CD4-positive, alpha-beta T cell treated with Interleukin-10 for 1 hour (primary cell): ENCODE measurements around the gene PDCD5.
"Not testable (repeated sequence)": the region's sequence is repeated elsewhere in the genome, so short reads cannot be mapped to it uniquely, and the experiment has no call there.

ENCODE experiments used
- DNase-seq: peaks from one replicate; pipeline ENCODE4 v3.0.0-alpha.2; 2020

The PDCD5 gene, protein sequence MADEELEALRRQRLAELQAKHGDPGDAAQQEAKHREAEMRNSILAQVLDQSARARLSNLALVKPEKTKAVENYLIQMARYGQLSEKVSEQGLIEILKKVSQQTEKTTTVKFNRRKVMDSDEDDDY

DNA sequence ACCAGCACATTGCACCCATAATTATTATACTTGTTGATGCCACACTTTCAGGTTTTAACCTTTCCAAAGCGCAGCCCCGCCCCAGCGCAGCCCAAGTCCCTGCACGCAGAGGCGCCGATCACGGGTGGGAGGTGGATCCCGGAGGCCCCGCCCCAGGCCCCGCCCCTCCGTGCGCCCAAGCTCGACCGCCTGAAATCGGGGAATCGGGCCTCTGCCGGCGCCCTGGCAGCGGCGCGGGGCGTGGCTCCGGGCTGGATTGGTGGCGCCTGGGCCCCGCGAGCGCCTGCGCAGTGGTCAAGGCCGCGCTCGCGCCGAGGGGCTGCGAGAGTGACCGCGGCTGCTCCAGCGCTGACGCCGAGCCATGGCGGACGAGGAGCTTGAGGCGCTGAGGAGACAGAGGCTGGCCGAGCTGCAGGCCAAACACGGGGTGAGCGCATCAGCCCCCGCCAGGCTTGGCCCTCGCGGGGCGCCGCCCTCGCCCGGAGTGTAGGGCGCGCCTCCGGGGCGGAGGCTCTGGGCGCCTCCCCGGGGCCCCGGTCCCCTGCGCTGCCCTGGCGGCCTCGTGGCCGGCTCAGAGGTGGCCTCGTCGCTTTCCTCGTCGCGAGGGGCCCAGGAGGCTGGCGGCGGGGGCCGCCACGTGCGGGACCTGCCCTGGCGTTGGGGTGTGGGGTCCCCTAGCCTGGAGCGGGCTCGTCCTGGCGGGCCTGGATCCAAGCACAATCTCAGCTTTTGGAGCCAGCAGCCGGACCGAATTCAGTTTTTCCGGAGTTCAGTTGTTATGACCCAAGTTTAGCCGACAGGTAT is at the start of gene PDCD5:
PDCD5 (plus strand) TSS at position 290 of the 804 bp plus-strand sequence; CDS start at position 362, 72 bp downstream.
- peak; percentile 98 for DNase-seq

DNA sequence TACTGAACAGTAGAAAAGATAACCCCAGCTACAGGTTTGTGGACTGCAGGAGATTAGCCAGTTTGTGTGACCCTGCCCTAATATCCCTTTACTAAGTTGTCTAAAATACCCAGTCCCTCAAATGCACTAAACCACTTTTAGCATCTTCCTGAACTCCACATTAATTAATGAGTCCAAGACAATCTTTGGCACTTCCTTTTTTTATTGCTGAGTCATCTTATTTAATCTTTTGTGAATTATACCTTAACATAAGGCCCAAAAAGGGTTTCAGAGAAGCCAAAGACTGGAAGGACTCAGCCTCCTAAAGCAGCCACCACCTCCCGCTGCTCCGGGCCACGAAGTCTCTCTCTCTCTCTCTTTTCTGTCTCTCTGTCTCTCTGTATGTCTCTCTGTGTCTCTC is 48.8 kb upstream of the PDCD5 start:
- DNase-seq = no peak

DNA sequence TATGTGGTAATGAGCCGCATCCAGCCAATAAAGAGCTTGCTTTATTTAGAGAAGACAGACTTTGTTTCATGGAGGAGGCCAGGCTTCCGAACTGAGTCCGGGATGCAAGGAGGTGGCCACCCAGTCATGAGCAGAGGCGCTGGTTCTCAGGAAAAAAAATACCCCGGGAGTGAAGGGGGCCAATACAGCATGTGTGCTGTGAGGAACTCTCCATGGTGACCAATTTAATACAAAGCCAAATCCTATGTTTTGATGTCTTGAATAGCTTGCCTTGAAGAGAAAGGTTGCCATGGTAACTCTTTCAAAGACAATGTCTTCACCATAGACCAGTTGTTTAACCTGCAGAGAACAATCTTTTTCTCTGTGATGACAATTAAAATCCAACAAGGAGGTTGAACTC is 43.4 kb upstream of the PDCD5 start:
- DNase-seq = no peak

DNA sequence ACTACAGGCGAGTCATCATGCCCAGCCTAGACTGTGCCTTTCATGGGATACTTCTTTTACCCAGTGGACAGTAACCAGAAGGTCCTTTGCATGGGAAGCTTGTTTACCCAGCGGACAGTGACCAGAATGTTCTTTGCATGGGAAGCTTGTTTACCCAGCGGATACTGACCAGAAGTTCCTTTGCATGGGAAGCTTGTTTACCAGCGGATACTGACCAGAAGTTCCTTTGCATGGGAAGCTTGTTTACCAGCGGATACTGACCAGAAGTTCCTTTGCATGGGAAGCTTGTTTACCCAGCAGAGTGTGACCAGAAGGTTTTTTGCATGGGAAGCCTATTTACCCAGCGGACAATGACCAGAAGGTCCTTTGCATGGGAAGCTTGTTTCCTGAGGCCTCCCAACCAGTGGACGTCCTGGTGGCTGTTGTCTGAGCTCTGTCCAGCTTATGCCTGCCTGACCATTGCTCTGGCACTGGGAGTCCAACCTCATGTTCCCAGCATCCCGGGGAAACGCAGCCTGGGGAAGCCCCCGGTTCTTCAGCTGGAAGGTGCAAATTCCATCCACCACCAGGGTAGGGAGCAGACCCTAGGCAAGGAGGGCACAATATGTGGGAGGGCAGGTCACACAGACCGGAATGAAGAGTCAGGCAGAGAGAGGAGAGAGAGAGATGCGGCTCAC is 41.6 kb upstream of the PDCD5 start:
- no peak for DNase-seq

DNA sequence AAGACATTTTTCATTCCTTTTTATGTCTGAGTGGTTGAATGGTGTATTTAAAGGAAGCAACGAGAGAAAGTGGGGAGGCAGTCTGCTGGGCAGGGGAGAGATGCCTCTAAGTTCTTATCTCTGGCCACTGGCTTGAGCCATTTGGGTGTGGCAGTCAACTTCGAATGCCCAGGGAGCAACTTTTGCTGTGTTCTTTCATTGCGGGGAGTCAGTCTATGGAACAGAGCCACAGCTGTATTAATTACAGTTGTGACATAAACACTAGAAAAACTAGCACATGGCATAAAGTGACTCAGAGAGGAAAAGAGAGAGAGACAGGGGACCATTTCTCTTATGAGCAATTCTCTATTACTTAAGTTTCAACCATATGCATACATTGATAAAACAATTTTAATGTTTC is 40.4 kb upstream of the PDCD5 start:
- no peak for DNase-seq

DNA sequence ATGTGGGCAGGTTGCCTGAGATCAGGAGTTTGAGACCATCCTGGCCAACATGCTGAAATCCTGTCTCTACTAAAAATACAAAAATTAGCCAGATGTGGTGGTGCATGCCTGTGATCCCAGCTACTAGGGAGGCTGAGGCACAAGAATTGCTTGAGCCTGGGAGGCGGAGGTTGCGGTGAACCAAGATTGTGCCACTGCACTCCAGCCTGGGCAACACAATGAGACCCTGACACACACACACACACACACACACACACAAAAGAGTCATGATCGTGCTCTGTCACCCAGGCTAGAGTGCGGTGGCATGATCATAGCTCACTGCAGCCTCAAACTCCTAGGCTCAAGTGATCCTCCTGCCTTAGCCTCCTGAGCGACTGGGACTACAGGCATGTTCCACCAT is 39.6 kb upstream of the PDCD5 start:
- DNase-seq = not testable (repeated sequence)

DNA sequence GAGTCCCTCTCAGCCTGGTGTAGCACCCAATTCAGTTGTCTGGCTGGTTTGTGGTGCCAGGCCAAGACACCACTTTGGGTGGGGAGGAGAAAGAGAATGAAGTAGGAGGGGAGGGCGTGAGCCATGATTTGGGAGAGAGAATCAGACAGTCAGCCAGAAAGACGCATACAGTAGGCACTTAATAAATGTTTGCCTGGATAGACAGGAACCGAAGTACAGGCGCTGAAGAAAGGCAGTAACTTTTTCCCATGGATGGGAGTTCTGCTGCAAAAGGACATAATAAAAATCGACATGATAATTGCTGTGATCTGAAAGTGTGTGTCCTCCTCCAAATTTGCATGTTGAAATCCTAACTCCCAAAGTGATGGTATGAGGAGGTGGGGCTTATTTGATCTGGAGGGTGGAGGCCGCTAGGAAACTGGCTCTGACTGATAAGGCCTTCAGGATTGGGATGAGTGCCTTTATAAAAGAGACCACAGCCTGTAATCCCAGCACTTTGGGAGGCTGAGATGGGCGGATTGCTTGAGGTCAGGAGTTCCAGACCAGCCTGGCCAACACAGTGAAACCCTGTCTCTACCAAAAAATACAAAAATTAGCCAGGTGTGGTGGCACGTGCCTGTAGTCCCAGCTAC is 38.4 kb upstream of the PDCD5 start:
- no peak for DNase-seq

DNA sequence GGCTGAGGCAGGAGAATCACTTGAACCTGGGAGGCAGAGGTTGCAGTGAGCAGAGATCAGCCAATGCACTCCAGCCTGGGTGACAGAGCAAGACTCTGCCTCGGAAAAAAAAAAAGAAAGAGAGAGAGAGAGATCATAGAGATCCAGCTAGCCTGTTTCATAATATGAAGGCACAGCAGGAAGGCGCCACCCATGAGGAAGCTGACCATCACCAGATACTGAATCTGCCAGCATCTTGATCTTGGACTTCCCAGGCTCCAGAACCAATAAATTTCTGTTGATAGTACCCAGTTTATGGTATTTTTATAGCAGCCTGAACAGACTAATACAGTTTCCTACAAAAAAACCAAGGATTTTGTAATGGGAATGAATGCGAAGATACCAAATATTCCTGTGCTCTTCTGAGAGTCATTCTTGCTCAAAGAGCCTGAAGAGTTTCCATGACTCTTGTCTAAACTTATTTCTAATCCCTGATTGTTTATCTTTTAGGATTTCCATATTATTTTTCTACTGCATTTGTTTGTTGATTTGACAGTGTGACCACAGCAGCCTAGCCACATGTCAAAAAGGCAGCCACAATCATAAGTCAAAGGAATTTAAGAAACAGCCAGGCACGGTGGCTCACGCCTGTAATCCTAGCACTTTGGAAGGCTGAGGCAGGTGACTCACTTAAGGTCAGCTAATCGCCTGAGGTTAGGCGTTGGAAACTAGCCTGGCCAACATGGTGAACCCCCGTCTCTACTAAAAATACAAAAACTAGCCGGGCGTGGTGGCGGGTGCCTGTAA is 37.7 kb upstream of the PDCD5 start:
- DNase-seq = no peak

DNA sequence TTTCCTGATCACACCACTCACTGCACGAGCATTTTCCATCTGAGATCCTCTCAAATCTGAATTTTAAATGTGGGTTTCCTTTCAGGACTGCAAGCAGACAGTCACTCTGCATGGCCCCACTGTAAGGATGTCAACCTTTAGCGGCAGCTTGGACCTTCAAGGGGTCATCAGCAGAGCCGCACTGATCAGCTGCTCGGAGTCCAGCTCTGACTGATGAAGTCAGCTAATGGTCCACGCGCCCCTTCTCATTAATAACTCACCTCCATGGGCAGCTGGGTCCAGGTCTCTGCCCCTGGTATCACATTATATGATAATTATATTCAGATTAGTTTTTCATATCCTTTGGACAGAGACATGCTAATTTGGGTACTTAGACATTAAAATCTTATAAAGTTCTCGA is 36.1 kb upstream of the PDCD5 start:
- DNase-seq = no peak

DNA sequence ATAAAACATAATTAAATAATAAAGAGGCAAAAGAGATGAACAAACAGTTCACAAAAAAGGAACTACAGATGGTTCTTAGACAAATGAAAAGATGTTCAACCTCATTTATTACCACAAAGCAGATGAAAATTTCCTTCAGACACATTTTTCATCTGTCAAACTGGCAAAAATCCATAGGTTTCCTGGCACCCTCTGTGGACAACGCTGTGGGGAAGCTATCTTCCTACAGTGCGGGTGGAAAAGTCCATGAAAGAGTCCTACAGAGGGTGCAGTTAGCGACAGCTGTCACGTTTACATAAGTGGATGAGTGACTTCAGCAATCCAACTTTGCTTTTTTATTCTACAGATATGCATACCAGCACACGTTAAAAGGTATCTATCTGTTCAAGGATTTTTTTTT is 30.3 kb upstream of the PDCD5 start:
- DNase-seq = no peak

DNA sequence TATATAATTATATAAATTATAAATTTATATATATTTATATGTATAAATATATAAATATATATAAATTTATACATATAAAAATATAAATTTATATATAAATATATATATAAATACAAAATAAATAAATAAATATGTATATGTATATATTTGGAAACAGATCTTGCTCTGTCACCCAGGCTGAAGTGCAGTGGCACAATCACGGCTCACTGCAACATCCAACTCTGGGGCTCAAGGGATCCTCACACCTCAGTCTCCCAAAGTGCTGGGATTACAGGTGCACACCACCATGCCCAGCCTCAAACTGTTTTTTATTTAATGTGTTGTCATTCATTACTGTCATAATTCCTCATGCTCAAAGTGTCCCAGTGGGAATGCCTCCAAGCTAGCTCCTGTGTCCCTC is 25.2 kb upstream of the PDCD5 start:
- no peak for DNase-seq

DNA sequence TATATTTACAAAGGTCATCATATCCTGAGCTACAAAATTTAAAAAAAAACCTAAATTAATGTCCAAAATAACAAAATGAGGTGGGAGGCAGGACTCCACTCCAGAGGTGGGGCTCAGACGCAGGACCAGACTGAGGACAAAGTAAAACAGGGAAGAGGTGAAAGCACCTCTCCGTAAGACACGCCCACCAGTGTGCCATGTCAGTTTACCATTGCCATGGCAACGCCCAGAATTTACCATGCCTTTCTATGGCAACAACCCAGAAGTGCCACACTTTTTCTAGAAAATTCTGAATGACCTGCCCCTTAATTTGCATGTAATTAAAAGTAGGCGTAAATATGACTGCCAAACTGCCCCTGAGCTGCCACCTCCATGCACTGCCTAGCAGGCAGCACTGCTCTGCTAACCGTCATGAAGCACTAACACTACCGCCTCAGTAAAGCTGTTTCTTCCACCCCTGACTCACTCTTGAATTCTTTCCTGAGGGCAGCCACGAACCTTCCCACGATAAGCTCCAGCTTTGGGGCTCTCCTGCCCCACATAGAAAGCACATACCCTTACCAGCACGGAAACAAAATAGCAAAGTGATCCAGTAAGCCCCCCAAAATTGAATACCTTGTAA is 22.3 kb upstream of the PDCD5 start:
- DNase-seq = no peak

DNA sequence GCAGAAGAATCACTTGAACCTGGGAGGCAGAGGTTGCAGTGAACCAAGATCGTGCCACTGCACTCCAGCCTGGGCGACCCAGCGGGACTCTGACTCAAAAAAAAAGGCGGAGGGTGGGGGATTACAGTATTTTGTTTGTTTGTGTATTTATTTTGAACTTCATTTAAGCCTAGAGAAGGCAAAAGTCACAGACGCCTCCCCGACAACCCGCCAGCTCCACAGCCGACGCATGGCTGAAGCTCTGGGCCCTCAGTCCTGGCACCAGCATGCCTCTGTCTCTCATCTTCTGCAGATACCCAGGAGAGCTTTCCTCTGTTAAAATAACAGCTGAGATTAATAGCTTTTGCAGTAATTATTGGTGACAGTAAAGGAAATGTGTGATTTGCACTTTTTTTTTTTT is 17.2 kb upstream of the PDCD5 start:
- no peak for DNase-seq

DNA sequence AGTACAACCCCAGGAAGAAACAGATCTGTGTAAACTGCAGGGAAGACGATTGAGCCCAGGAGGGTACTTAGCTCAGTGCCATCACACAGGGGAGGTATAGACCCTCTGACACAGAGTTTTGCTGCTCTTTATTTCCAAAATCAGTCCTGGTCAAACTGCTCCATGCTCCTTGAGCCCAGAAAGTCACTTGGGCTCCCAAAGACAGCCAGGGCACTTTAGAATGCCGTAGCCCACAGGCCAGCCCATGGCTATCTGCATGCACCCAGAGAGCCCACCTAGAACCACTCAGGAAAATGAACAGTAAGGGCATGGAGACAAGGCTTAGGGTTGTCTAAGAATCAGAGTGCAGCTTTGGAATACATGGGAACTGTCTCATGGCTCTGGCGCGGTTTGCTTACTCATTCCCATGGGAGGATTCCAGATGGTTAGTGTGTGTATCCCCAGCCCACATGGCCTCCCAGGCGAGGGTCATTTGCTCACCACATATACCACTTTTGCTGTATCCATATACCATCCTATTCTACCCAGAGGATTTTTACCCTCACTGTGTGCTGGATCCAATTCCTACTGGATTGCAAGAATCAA is 14.7 kb upstream of the PDCD5 start:
- DNase-seq = no peak

DNA sequence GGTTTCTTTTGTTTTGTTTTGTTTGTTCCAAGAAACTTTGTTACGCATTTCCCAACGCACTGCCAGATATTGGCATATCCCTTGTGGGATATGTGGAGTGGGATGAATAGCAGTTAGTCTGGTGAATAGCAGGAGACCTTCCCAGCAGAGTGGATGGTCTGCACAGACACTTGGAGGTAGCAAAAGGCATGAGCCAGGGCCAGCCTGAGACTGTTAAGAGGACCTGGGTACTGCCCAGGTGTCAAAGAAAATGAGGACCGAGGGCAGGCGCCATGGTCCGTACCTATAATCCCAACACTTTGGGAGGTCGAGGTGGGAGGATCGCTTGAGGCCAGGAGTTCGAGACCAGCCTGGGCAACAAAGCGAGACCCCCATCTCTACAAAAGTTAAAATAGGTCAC is 13.5 kb upstream of the PDCD5 start:
- no peak for DNase-seq

DNA sequence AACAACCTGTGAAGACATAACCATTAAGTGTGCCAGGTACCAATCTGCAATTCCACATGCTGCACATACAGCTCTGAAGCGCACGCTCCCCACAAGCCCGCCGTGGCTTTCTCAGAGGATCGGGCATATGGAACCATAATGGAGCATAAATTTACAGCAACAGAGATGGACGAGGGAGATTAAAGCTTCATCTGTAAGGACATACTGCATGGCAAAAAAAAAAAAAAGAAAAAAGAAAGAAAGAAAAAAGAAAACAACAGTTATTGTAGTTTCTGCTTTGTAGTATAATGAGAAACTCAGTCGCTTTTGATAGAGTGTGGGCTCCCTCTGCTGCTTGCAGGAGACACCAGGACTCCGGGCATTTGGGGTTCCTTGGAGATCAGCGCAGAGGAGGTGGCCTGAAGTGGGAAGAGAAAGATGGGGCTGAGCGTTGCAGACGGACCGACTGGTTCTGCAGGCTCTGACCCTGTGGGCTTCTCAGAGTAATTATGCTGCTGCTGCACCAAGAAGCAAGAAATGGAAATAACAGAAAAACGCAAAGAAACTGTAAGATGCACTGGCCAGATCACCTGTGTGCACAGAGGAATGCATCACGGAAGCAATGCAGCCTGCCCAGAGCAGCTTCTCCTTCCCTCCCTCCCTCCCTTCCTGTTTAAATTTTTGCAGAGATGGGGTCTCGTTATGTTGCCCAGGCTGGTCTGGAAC is 10.8 kb upstream of the PDCD5 start:
- peak; percentile 68 for DNase-seq

DNA sequence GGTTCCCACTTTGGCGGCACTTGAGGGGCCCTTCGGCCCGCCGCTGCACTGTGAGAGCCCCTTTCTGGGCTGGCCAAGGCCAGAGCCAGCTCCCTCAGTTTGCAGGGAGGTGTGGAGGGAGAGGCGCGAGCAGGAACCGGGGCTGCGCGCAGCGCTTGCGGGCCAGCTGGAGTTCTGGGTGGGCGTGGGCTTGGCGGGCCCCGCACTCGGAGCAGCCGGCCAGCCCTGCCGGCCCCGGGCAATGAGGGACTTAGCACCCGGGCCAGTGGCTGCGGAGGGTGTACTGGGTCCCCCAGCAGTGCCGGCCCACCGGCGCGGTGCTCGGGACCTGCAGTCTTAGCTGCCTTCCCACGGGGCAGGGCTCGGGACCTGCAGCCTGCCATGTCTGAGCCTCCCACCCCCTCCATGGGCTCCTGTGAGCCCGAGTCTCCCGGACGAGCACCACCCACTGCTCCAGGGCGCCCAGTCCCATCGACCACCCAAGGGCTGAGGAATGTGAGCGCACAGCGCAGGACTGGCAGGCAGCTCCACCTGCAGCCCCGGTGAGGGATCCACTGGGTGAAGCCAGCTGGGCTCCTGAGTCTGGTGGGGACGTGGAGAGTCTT is 9.4 kb upstream of the PDCD5 start:
- DNase-seq = not testable (repeated sequence)

DNA sequence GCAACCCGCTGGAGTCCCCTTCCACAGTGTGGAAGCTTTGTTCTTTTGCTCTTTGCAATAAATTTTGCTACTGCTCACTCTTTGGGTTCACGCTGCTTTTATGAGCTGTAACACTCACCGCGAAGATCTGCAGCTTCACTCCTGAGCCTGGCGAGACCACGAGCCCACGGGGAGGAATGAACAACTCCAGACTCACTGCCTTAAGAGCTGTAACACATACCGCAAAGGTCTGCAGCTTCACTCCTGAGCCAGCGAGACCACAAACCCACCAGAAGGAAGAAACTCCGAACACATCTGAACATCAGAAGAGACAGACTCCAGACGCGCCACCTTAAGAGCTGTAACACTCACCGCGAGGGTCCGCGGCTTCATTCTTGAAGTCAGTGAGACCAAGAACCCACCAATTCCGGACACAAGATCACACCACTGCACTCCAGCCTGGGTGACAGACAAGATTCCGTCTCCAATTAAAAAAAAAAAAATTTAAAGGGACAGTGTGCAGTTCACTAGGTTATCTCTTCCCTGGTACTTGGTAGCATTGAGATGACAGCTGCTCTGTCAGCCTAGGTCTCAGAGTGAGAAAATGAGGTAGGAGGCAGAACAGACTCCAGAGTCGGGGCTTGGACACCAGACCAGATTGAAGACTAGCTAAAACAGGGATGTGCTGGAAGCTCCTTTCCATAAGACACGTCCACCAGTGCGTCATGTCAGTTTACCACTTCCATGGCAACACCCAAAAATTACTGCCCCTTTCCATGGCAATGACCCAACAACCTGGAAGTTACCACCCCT is 8.1 kb upstream of the PDCD5 start:
- DNase-seq = not testable (repeated sequence)

DNA sequence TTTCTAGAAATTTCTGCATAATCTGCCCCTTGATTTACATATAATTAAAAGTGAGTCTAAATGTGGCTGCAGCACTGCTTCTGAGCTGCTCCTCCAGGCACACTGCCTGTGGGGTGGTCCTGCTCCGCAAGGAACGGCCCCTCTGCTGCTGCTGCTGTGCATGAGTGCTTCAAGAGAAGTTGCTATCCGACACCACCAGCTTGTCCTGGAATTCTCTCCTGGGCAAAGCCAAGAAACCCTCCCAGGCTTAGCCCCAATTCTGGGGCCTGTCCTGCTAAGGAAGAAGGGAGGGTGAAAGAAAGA is 7.5 kb upstream of the PDCD5 start:
- no peak for DNase-seq

DNA sequence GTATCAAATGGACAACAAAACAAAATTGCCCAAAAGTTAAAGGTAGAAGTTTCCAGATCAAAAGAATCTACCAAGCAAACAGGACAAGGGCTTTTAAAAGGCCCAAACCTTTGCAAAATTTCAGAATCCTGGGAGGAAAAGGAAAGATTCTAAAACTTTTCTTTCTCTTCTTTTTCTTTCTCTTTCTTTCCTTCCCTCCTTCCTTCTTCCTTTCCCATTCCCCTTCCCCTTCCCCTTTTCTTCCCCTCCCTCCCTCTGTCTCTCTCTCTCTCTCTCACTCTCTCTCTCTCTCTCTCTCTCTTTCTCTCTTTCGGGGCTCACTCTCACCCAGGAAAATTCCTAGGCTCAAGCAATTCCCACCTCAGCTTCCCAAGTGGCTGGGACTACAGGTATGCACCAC is 4.2 kb upstream of the PDCD5 start:
- no peak for DNase-seq
